Hypothalamus (tissue), 51 donors: ENCODE measurements around the gene FBXO41.

Experiments
- DNase-seq, 51 donors: peaks; one replicate each; lab custom pipeline; 2025; lab: John Stamatoyannopoulos, UW

FBXO41 gene

DNA sequence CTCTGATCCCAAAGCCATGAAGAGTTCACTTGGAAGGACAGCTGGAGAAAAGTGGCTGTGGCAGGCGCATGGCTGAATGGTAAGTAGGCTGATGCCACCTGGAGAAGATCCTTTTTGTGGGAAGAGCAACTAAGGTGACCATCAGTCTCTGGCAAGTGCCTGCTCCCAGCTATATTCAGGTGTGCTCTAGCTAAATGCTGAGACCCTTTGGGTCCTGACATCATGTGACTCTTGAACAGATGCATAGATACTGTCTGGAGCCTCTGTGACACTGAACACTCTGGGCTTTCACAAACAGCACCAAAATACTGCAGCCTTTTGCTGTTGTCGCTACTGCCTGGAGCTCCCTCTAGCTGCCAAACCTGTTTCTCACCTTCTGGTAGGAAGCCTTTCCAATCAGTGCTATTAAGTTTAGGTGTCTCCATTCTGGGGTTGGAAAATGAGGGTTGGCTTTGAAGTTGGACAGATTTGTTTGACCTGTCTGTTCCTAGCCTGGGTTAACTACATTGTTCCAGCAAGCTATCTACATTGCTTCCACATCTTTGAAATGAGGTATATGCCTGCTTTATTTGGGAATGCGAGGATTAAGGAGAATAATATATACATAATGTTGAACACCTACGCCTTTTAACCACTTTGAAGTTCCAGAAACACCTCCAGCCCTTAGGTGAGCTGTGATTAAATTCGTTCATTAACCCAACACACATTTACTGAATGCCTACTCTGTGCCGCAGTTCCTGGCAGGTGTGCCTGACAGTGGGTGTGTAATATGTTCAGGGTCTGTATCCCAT is 6.0 kb upstream of the FBXO41 start:
- peak in 10 of 51 donors; percentile 9 to 49 (median 22) for DNase-seq

DNA sequence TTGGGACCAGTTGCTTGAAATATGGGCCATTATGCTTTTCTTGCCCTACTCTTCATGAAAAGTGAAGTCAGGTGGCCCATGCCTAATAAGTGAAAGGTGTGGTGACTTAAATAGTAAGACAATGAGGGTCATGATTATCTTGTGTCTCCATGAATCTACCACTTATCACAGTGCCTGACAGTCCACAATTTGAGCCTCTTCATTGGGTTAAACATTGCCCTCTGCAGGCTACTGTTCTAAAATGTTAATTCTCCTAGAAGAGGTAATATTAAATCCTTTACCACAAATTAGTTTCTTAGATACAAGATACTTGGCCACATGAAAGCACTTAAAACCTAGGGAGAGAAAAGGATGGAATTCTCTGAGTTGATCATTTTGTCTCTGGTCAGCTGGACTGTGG is 5.0 kb upstream of the FBXO41 start:
- no peak for DNase-seq

DNA sequence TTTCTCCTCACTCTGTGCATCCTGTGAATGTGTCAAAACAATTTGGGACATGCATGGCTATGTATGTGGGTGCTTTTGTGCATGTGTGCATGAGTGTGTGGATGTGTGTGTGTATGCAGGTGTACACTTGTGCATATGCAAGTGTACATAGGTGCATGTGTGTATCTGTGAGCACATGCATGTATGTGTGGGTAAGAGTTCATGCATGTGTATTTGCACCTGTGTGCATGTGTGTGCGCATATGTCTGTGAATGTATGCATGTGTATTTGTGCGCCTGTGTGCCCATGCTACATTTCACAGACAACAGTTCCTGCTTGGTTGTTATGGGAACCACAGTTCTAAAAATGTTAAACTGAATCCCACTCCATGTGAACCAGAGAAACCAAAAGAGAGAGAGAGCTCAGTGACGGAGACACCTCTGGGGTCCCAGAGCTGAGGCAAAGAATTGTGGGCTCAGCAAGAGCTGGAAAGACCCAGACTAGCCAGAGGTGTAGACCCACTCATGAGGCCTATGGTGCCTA is 1.9 kb upstream of the FBXO41 start:
- DNase-seq = no peak

DNA sequence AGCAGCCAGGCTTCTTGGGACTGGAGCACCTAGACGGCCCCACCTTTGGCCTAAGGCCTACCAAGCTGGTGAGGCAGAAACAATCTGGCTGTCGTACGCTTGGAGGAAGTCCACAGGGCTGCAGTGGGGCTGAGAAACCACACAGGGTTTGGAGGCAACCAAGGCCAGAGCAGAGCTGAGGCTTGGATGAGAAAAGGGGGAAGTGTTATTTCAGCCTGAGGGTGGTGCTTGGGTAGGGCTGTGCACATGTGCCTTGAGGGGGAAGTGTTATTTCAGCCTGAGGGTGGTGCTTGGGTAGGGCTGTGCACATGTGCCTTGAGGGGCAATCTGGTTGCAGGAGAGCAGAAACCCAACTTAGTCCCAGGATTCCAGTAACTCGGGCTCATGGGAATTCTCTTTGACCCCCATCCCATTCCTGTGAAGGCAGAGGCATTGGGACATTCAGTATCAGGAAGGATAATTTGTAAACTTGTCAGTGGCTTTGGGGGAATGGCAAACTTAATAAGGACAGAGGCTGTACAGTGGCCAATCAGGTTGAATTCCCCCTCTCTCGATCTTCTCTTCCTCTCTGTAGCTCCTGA is 971 bp upstream of the FBXO41 start:
- peak in 4 of 51 donors; percentile 6 to 46 (median 18) for DNase-seq

DNA sequence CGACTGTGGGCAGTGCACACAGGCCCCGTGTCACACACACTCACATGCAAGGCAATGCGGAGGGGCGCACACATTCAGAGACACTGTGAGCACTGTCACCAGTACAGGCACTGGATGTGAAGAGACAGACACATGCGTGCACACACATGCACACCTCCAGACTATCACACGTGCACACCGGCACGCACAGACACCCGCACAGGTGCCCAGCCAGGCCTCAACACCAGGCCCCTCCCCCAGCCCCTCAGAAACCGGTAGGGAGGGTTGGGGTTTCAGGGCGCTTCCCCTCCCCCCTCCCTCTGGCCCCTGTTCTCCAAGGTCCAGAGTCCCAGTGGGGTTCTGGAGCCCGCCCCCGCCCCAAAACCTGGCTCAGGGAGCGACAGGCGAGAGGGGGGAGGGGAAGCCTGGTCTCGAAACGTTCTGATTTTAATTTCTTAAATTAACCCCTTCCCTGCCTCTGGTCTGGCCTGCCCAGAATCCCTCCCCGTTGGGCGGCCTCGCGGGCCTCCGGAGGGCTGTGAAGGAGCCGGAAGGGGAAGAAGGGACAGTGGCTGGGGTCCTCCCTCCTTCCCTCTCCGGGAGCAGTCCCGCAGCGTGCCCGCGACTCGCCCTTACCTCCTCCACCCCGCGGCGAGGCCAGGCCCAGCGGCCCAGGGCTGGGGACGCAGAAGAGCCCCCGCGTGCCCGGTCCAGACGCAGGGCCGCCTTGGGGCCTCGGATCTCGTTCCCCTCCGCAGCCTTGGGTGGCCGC is 558 bp downstream of the FBXO41 start:
- peak in 2 of 51 donors; percentile 42 to 54 for DNase-seq

DNA sequence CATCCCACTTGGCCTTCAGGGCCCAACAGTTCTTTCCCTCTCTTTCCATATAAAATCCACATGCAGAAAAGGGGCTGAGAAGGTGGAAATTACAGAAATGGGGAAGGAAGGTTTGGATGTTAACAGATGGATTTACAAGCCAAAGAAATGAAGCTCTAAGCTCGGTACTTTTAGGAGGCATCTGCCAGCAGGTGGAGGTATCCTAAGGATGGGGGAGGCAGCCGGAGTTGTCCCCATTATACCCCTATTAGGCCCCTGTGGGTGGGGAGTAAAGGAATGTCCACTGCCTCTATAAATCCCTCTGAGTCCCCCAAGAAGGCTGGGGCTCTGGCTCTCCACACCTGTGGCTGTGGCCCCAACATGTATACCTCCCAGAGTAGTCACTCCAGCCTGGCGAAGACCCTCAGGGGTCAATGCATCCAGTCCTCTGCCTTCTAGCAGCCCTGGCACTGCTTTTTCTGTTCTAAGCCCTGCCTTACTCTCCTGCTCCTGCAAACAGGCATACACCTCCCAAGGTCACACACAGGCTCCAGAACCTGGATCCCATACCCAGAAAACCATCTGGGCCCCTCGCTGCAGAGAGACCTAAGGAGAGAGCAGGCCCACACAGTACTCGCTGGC is 1.2 kb downstream of the FBXO41 start:
- no peak for DNase-seq

DNA sequence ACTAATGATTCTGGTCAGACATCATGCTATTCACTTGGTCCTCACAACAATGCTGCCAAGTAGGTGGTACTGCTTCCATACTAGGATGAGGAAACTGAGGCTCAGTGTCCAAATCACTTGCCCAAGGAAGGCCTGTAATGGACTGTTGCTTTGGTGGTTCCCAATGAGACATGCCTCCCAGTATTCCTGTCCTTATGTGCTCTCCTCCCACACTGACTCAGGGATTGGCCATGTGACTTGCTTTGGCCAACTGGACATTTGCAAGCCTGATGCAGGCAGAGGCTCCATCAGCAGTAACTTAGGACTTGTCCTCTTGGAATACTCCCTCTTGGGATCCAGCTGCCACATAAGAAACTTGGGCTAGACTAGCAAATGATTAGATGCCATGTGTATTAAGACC is 3.0 kb downstream of the FBXO41 start:
- no peak for DNase-seq

DNA sequence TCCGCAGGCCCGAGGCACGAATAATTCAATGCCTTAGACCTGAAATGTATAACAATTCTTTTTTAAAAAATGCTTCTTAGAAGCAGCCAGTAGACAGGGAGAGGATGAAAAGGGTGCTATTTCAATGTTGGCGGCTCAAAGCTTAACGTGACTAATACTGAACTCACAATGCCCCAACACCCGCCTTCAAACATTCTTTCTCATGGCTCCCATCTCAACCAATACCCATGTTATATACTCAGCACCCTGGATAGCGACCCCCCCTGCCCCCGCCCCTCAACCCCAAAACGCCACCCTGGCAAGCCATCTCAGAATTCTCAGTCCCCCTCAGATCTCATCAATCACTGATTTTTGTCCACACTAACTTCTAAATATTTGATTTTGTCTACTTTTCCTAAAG is 4.4 kb downstream of the FBXO41 start:
- DNase-seq = no peak

DNA sequence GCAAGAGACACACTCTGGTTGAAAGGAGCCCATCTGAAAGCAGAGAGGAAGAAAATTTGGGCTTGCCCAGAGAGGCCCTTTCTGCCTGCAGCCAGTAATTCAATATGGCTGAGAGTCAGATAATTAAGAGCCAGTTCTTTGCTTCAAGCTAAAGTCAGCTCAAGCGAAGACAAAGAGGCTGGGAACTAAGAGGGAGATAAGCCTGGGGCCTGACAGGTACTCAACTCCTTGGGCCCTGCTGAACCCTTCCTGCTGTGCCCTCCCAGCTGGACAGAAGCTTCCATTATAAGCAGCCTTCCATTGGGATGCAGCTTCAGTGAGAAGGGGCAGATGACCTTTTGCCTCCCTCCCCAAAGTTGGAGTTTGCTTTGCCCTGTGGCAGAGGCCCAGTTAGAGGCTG is 12.0 kb downstream of the FBXO41 start:
- no peak for DNase-seq

DNA sequence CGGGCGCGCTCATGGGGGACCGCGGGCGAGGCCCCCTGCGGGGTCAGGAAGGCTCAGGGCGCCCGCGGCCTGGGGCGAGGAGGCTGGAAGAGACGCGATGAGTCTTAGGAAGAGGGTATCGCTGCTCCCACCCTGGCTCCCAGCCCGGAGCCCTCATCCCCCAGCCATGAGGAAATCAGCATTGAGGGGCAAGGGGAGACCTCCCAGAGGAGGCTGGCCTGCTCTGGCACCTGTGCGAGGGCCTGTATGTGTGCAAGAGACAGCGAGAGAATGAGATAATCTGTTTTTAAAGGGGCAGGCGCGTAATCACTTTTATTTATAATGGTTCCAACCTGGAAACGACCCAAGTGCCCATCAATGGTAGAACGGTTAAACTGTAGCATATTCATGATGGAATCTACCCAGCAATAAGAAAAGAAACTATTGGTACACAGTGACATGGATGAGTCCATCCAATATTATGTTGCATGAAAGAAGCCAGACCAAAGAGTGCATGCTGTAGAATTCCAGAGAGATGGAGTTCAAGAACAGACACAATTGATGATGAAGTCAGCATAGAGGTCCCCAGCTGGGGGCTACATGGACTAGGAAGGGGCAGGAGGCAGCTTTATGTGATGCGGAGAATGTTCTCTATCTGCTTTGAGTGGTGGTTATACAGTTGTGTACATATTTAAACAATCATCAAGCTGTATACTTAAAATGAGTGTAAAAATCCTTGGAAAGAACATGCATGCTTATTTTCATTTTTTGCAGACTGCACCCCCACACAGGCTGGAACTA is 14.4 kb downstream of the FBXO41 start:
- no peak for DNase-seq

DNA sequence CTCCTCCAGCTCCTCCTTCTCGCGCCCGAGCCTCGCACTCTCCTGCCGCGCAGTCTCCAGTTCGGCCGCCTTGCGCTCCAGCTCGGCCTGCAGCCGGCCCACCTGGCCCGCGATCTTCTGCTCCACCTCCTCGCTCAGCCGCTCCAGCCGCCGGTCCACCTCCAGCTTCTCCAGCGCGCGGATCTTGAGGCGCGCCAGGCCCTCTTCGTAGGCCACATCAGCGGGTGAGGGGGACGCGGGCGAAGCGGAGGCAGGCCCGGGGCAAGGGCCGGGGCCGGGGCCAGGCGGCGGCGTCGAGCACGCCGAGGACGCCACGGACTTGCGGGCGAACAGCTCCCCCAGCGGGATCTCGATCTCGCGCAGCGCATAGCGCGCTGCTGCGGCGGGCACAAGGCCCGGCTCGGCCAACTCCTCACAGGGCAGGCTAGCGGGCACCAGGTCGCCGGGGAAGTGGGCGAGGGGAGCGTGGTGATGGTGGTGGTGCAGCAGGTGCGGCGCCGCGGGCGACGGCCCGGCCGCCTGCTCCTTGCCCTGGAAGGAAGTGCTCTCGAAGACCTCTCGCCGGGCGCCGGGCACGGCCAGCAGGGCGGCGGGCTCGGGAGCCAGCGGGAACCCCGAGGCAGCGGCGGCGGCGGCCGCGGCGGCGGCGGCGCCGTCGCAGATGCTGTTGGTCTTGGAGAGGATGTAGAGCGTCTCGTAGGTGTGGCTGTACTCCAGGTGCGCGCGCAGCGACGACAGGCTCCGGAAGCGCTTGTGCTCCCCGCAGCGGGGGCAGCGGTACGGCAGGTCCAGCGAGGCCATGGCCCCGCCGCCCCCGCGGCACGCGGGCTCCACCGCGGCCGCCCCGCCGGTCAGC is 15.2 kb downstream of the FBXO41 start:
- peak in 9 of 51 donors; percentile 18 to 40 (median 25) for DNase-seq

DNA sequence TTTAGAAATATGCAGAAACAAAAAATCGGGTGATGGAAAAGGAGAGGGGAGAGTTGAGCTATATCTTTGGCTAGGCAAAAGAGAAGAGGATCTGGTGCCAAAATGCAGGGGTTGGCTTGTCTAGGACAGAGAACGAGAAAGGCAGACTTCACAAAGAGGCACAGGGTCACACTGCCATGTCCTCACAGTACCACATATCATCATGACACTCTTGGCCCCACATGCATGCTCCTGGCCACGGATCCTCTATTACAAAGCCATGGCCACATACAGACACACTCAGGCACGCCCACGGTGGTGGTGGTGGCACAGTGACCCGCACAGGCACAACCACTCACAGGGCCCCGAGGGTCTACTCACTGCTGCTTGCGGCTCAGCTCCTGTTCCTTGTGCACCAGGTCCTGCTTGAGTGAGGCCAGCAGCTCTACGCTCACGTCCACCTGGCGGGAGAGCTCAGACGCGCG is 15.9 kb downstream of the FBXO41 start:
- no peak for DNase-seq

DNA sequence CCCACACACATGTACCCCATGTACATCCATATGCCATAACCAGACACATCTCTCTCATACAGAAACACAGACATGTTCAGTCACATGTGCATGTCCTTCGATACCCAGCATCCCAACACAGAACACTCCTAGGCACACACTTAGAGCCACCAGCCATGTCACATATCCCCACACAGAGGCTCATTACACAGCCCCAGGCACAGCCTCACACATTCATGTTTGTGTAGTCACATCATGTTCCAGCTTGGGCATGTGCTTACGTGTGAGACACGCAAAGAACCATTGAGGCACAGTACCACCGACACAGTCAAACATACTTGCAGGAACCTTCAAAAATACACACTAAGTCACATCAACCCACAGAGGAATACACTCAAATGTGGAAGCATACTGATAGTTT is 17.3 kb downstream of the FBXO41 start:
- DNase-seq = no peak

DNA sequence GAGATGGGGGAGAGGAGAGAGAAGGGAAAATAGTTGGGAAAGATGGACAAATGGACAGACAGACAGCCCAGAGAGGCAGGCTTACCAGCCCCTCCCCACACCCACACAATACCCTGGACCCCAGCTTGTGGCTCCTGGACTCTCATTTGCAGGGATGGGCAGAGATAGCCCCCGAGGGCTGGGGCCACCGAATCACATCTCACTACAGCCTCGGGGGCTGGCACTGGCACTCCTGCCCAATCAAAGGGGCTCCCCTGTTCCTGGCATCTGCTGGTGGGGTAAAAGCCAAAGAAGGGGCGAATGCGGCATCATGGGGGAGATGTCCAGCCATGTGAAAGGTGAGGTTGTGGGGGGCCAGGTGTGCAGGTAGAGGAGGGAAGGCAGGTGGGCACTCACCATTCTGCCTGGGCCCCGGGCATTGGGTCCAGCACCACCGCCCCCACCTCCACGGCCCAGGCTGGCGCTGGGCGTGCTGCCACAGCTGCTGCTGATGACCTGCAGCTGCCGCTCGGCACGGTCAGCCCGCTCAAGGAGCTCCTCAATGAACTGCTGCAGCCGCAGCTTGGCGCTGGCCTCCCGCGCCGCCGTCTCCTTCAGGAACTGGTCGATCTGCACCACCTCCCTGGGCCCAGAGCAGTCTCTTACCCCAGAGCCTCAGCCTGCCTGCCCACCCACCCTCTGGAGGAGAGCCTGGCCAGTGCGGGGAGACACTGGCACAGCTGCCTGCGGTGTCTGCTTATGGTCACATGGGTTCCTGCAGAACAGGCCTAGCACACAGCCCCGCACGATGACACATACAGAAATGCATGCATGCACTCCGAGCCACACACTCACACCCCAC is 18.0 kb downstream of the FBXO41 start:
- peak in 2 of 51 donors; percentile 13 to 56 for DNase-seq

DNA sequence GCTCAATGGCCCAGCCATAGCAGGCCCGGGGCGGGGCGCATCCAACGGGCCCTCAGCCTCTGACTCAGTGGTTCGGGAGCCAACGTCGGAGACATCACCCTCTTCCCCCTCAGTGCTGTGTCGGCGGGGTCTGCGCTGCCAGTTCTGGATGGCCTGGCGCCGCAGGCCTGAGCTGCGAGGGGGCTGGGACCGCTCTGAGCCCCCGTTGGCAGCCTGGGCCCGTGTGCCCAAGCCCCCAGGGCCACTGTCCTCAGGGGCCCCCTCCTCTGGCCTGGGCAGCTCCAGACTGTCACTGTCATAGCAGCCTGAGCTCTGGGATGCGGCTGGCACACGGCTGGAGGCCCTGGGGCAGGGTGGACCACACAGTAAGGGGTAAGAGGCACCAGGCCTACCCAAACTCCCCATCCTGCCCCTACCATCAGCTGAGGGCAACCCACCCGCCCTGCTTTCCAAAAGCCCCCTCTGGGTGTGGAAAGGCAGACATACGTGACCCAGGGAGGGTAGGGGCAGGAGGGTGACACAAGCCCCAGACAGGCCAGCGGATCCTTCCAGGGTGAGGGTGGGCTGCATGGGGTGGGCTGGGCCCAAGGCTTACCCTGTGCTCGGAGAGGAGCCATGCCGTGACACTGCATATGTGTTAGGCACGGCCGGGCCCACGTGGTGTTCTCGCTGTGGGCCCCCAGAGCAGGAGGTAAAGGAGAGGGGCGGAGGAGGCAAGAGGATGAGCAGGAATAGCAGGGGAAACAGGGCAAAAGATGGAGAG is 18.8 kb downstream of the FBXO41 start:
- no peak for DNase-seq

DNA sequence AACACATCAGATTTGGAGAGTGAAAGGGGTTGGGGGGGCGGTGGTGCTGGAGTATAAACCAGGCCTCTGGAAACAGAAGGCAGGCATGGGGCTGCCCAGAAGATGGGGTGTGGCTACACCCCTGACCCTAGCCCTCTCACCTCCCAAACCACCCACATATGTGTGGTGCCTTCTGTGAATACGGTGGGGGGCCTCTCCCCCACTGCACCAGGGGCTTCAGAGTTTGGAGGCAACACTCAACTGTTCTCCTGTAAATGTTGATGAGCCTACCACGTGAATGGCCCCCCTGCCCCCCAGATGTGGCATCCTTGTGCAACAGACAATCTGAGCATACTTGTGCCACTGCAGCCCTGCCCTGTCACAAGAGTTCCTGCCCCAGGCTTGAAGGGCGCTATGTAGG is 19.5 kb downstream of the FBXO41 start:
- no peak for DNase-seq

DNA sequence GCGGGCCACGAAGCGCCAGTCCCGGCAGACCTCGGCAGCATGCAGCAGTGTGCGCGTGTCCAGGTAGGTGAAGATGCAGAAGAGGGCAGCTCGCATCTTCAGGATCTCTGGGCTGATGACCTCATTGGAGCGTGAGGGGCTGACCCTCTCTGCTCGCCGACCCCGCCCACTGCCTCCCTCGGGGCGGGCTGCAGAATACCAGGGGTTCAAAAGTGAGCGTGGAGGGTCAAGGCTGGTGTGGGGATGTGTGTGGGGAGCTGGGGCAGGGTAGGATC is 20.0 kb downstream of the FBXO41 start:
- DNase-seq = no peak
